Ascending aorta (tissue), 2 donors: ENCODE results near the gene SFTA2. TPM values are rescaled to one million over a fixed set of nuclear protein-coding genes. Genes with fewer than 3 reads are reported as not detected.
"Not testable (repeated sequence)": the region's sequence is repeated elsewhere in the genome, so short reads cannot be mapped to it uniquely, and the experiment has no call there.

Experiments
- DNase-seq, 2 donors: peaks; one replicate each; pipeline ENCODE4 v3.0.0-alpha.2; 2019; ENCODE audit warnings: low spot score in 2 of 2
- H3K27ac ChIP-seq, 2 donors: fragments of 200-600 bp; sonication (generic); one replicate each; pipeline ENCODE4 v1.5.1; 2016 to 2017; ENCODE audit warnings: mild to moderate bottlenecking in 1 of 2
- H3K27me3 ChIP-seq: fragments of 200-600 bp; sonication (generic); one replicate; pipeline ENCODE4 v1.5.1; 2017
- H3K36me3 ChIP-seq, 2 donors: fragments of 200-600 bp; sonication (generic); one replicate each; pipeline ENCODE4 v1.5.1; 2016
- H3K4me1 ChIP-seq, 2 donors: fragments of 200-600 bp; sonication (generic); one replicate each; pipeline ENCODE4 v1.5.1; 2016 to 2017; ENCODE audit warnings: mild to moderate bottlenecking in 1 of 2
- H3K4me3 ChIP-seq, 2 donors: fragments of 200-600 bp; sonication (generic); one replicate each; pipeline ENCODE4 v1.5.1; 2016 to 2017; ENCODE audit warnings: mild to moderate bottlenecking in 1 of 2
- H3K9me3 ChIP-seq, 2 donors: fragments of 200-600 bp; sonication (generic); one replicate each; pipeline ENCODE4 v1.5.1; 2016
- CTCF ChIP-seq, 3 experiments: fragments of 200-600 bp in 2 of 3; fragments of 450-650 bp in 1 of 3; sonication (generic) in 2 of 3; IDR thresholded peaks; one replicate each; pipeline ENCODE4 v1.5.1; 2016 to 2019; ENCODE audit warnings: antibody characterized with exemption in 3 of 3, mild to moderate bottlenecking in 1 of 3, moderate library complexity in 1 of 3
- intact Hi-C: fragments of 100-400 bp; cut with DNase I; formaldehyde crosslinking; loops from one replicate; pipeline ENCODE4 v1.15.1; 2023
- total RNA-seq: library from RNA; depleted of rRNA; stranded (reverse); fragments of >200 nt; gene quantifications from one replicate; pipeline ENCODE4 v1.1.0, GENCODE V29; 2016

The SFTA2 gene
- total RNA-seq, 1 donor from 2014 or later = not detected

GRCh38 chr6:30908700-30909099 lies 23.3 kb downstream of the SFTA2 start:
- intact Hi-C loops = loop anchor here (1.0 kb wide), 1 partner anchor 24 kb away; the partner anchor contains the start of gene DDR1
- Histone ChIP-seq H3K27ac (no peak overlapping the region), H3K27me3 (no peaks in the 10 kb centered on the region), H3K9me3 (no peaks in the 10 kb centered on the region), H3K4me1 (peaks cover 2 to 12% of the 10 kb centered on the region in 2 donors), H3K4me3 (peak overlapping the region; percentile 71 to 95), H3K36me3 (peaks cover 16 to 32% of the 10 kb centered on the region in 2 donors)
- DNase-seq = no peak
- TF ChIP-seq CTCF (IDR thresholded peaks at IDR 0.05) = no peak

- peak; percentile 91 to 98 for DNase-seq
- Histone ChIP-seq H3K4me1 (peaks cover 0 to 10% of the 10 kb centered on the region in 2 donors), H3K36me3 (peaks cover 16 to 31% of the 10 kb centered on the region in 2 donors), H3K27ac (peak within 1 kb of the TSS; percentile 62 to 65), H3K9me3 (no peaks in the 10 kb centered on the region), H3K27me3 (no peaks in the 10 kb centered on the region), H3K4me3 (peak within 1 kb of the TSS; percentile 71 to 95)
- no peak for TF ChIP-seq CTCF (IDR thresholded peaks at IDR 0.05)
- intact Hi-C loops = loop anchor here (1.0 kb wide), 1 partner anchor 24 kb away; the partner anchor contains the start of gene DDR1
Observed at GRCh38 chr6:30907758-30908591, 24.0 kb downstream of the SFTA2 start, which contains the start of gene GTF2H4. TSS of gene GTF2H4 (plus strand) at chr6:30908207.

- peaks cover 0 to 10% of the 10 kb centered on the region in 2 donors for H3K4me1 ChIP-seq
- DNase-seq, H3K27me3 ChIP-seq, intact Hi-C loops, H3K9me3 ChIP-seq, H3K27ac ChIP-seq: not testable (repeated sequence)
- peaks cover 16 to 24% of the 10 kb centered on the region in 2 donors for H3K36me3 ChIP-seq
- H3K4me3 ChIP-seq = peak overlapping the region; percentile 71 to 95
Observed at GRCh38 chr6:30907290-30907757, 24.6 kb downstream of the SFTA2 start.

GRCh38 chr6:30903236-30903635 lies 28.7 kb downstream of the SFTA2 start:
- Histone ChIP-seq H3K36me3 (peaks cover 10 to 12% of the 10 kb centered on the region in 2 donors), H3K4me3 (no peak overlapping the region), H3K9me3 (no peaks in the 10 kb centered on the region), H3K27ac (no peak overlapping the region), H3K27me3 (no peaks in the 10 kb centered on the region), H3K4me1 (peaks cover 0 to 3% of the 10 kb centered on the region in 2 donors)
- TF ChIP-seq CTCF (IDR thresholded peaks at IDR 0.05) = no peak
- no peak for DNase-seq
- intact Hi-C loops = no loop called here

GRCh38 chr6:30902709-30903108 lies 29.3 kb downstream of the SFTA2 start:
- Histone ChIP-seq H3K9me3 (no peaks in the 10 kb centered on the region), H3K4me3 (no peak overlapping the region), H3K27me3 (no peaks in the 10 kb centered on the region), H3K27ac (no peak overlapping the region), H3K36me3 (peaks cover 16 to 17% of the 10 kb centered on the region in 2 donors), H3K4me1 (peaks cover 0 to 3% of the 10 kb centered on the region in 2 donors)
- intact Hi-C loops = no loop called here
- no peak for DNase-seq
- TF ChIP-seq CTCF (IDR thresholded peaks at IDR 0.05) = no peak

GRCh38 chr6:30902196-30902595 lies 29.8 kb downstream of the SFTA2 start:
- H3K9me3 ChIP-seq, H3K27ac ChIP-seq, DNase-seq, intact Hi-C loops, H3K27me3 ChIP-seq, H3K4me3 ChIP-seq, H3K4me1 ChIP-seq: not testable (repeated sequence)
- peaks cover 20 to 22% of the 10 kb centered on the region in 2 donors for H3K36me3 ChIP-seq
